ENCODE results near the gene SDR42E1. TPM values are rescaled to one million over a fixed set of nuclear protein-coding genes. Genes with fewer than 3 reads are reported as not detected.

SDR42E1 gene
- polyA plus RNA-seq, 1 donor (not counting 4 experiments of a cell fraction or from before 2014, with no cell fraction given), result 20.3 TPM

GRCh38 chr16:82045465-82045864, 34.2 kb upstream of the SDR42E1 start:
- no peak for TF ChIP-seq CTCF (optimal IDR thresholded peaks at IDR 0.05 in 1 of 3, IDR thresholded peaks at IDR 0.05 in 1 of 3, conservative IDR thresholded peaks at IDR 0.05 in 1 of 3; ENCODE audit: extremely low read depth in 1 of 3, insufficient read depth in 2 of 3, low read length in 3 of 3)
- TF ChIP-seq EZH2 (IDR thresholded peaks at IDR 0.05; ENCODE audit: low read length), result no peak
- H3K27me3 ChIP-seq (ENCODE audit: control insufficient read depth, extremely low read depth, insufficient read depth, low read length), result no peaks in the 10 kb centered on the region
- dilution Hi-C loops (cut with MboI; ENCODE audit: extremely low pct_ligation_motif_present, low sequenced_read_pairs), result no loop called here
- H3K9me1 ChIP-seq (ENCODE audit: control insufficient read depth, extremely low read depth, insufficient read depth, low read length), result no peaks in the 10 kb centered on the region
- H3K9me3 ChIP-seq (ENCODE audit: control insufficient read depth, low read depth, low read length), result no peaks in the 10 kb centered on the region
- no peak overlapping the region for H3K9ac ChIP-seq (ENCODE audit: control insufficient read depth, extremely low read depth, insufficient read depth, low read length)
- H2AFZ ChIP-seq (ENCODE audit: control insufficient read depth, low read length), result no peak overlapping the region
- no peak overlapping the region for H3K4me2 ChIP-seq (ENCODE audit: control insufficient read depth, extremely low read depth, insufficient read depth, low read depth, low read length)
- H4K20me1 ChIP-seq (ENCODE audit: control insufficient read depth, extremely low read depth, insufficient read depth, low read length), result no peaks in the 10 kb centered on the region
- peaks cover 9% of the 10 kb centered on the region for H3K4me1 ChIP-seq (ENCODE audit: control insufficient read depth, extremely low read depth, insufficient read depth, low read length)
- H3K4me3 ChIP-seq (ENCODE audit: control insufficient read depth in 2 of 3, extremely low read depth in 1 of 3, insufficient read depth in 2 of 3, low read depth in 1 of 3, low read length in 3 of 3), result no peak overlapping the region
- H3K79me2 ChIP-seq (ENCODE audit: control insufficient read depth, insufficient read depth, low read length), result no peaks in the 10 kb centered on the region
- H3K27ac ChIP-seq (ENCODE audit: control insufficient read depth, insufficient read depth, low read length), result no peak overlapping the region
- FAIRE-seq (no peak), DNase-seq (ENCODE audit: low read depth, low spot score) (no peak)
- no peaks in the 10 kb centered on the region for H3K36me3 ChIP-seq (ENCODE audit: control insufficient read depth in 2 of 2, extremely low read depth in 1 of 2, insufficient read depth in 2 of 2, low read length in 2 of 2)

DNA sequence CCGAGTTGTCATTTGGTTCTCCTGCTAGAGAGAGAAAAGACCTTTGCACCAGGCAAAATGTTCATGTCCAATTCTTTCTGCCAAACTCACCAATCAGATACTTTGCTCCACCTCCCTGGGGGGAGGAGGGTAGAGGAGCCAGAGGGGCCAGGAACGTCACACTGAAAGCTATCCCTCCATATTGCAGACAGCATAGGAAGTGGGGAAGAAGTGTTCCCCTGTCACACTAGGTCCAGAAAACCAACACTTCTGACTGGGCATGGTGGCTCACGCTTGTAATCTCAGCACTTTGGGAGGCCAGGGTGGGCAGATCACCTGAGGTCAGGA, 33.3 kb upstream of the SDR42E1 start:
- no peaks in the 10 kb centered on the region for H3K9me1 ChIP-seq (ENCODE audit: control insufficient read depth, extremely low read depth, insufficient read depth, low read length)
- H3K9ac ChIP-seq (ENCODE audit: control insufficient read depth, extremely low read depth, insufficient read depth, low read length), result no peak overlapping the region
- H3K4me3 ChIP-seq (ENCODE audit: control insufficient read depth in 2 of 3, extremely low read depth in 1 of 3, insufficient read depth in 2 of 3, low read depth in 1 of 3, low read length in 3 of 3), result no peak overlapping the region
- no peak overlapping the region for H3K4me2 ChIP-seq (ENCODE audit: control insufficient read depth, extremely low read depth, insufficient read depth, low read depth, low read length)
- H3K27ac ChIP-seq (ENCODE audit: control insufficient read depth, insufficient read depth, low read length), result no peak overlapping the region
- no peaks in the 10 kb centered on the region for H3K36me3 ChIP-seq (ENCODE audit: control insufficient read depth in 2 of 2, extremely low read depth in 1 of 2, insufficient read depth in 2 of 2, low read length in 2 of 2)
- dilution Hi-C loops (cut with MboI; ENCODE audit: extremely low pct_ligation_motif_present, low sequenced_read_pairs), result no loop called here
- no peak for TF ChIP-seq CTCF (optimal IDR thresholded peaks at IDR 0.05 in 1 of 3, IDR thresholded peaks at IDR 0.05 in 1 of 3, conservative IDR thresholded peaks at IDR 0.05 in 1 of 3; ENCODE audit: extremely low read depth in 1 of 3, insufficient read depth in 2 of 3, low read length in 3 of 3)
- TF ChIP-seq EZH2 (IDR thresholded peaks at IDR 0.05; ENCODE audit: low read length), result no peak
- no peaks in the 10 kb centered on the region for H3K79me2 ChIP-seq (ENCODE audit: control insufficient read depth, insufficient read depth, low read length)
- H3K9me3 ChIP-seq (ENCODE audit: control insufficient read depth, low read depth, low read length), result no peaks in the 10 kb centered on the region
- no peaks in the 10 kb centered on the region for H3K27me3 ChIP-seq (ENCODE audit: control insufficient read depth, extremely low read depth, insufficient read depth, low read length)
- no peak for FAIRE-seq
- no peak overlapping the region for H2AFZ ChIP-seq (ENCODE audit: control insufficient read depth, low read length)
- no peak for DNase-seq (ENCODE audit: low read depth, low spot score)
- H3K4me1 ChIP-seq (ENCODE audit: control insufficient read depth, extremely low read depth, insufficient read depth, low read length), result peaks cover 9% of the 10 kb centered on the region
- H4K20me1 ChIP-seq (ENCODE audit: control insufficient read depth, extremely low read depth, insufficient read depth, low read length), result no peaks in the 10 kb centered on the region

Data from keratinocyte (primary cell).